Bronchial epithelial cell (primary cell): ENCODE results near the gene ME1. TPM values are rescaled to one million over a fixed set of nuclear protein-coding genes. Genes with fewer than 3 reads are reported as not detected.
A peak's percentile ranks its signal among the peaks of the same experiment; 100 is the strongest.

Experiments
- DNase-seq: peaks from one replicate; pipeline ENCODE4 v3.0.0-alpha.2; 2010; ENCODE audit warnings: low read depth
- FAIRE-seq: peaks from 2 replicates; lab custom pipeline; 2011; peaks lifted over from hg19 to GRCh38; lab: Jason Lieb, UNC
- H3K27me3 ChIP-seq: 2 replicates; pipeline ENCODE4 v1.5.1; 2011; ENCODE audit warnings: low read length; ENCODE audit not compliant: control insufficient read depth, insufficient read depth
- H3K36me3 ChIP-seq: 2 replicates; pipeline ENCODE4 v1.5.1; 2011; ENCODE audit warnings: low read length; ENCODE audit not compliant: control insufficient read depth, insufficient read depth
- H3K4me3 ChIP-seq: 2 replicates; pipeline ENCODE4 v1.5.1; 2011; ENCODE audit warnings: mild to moderate bottlenecking, low read depth, low read length, control low read depth
- total RNA-seq: library from RNA; depleted of rRNA; stranded (reverse); fragments of >200 nt; gene quantifications from 2 replicates; pipeline ENCODE4 v1.2.1, GENCODE V29; 2014
- TF ChIP-seq, protein P1 (sequence below): IDR thresholded peaks from 2 replicates; pipeline ENCODE4 v1.5.1; 2011; ENCODE audit warnings: mild to moderate bottlenecking, moderate library complexity, low read length, control low read depth, inconsistent platforms; ENCODE audit not compliant: insufficient read depth, severe bottlenecking

ME1 gene
- total RNA-seq, 1 donor from 2014 or later = 18.2 TPM

DNA sequence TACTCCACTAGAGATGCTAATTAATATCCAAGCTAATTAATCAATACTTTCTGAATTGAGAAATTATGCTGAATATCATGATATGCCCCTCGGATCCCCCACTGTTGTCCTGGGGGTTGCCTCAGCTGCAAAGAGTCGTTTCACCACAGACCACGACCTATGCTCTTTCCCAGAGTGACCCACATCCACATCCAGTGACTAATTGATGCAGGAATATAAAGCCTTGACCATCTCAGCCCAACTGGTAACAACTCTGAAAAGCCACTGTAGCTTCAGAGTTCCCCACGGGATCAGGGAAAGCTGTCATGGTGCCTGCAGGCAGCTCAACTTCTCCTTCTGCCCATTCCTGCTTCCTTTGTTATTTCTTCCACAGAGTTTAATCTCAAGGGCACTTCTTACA lies 120.8 kb downstream of the ME1 start:
- Histone ChIP-seq H3K4me3 (no peak overlapping the region), H3K36me3 (peaks cover 1% of the 10 kb centered on the region), H3K27me3 (no peaks in the 10 kb centered on the region)
- TF ChIP-seq, protein P1, sequence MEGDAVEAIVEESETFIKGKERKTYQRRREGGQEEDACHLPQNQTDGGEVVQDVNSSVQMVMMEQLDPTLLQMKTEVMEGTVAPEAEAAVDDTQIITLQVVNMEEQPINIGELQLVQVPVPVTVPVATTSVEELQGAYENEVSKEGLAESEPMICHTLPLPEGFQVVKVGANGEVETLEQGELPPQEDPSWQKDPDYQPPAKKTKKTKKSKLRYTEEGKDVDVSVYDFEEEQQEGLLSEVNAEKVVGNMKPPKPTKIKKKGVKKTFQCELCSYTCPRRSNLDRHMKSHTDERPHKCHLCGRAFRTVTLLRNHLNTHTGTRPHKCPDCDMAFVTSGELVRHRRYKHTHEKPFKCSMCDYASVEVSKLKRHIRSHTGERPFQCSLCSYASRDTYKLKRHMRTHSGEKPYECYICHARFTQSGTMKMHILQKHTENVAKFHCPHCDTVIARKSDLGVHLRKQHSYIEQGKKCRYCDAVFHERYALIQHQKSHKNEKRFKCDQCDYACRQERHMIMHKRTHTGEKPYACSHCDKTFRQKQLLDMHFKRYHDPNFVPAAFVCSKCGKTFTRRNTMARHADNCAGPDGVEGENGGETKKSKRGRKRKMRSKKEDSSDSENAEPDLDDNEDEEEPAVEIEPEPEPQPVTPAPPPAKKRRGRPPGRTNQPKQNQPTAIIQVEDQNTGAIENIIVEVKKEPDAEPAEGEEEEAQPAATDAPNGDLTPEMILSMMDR = no peak
- DNase-seq (no peak), FAIRE-seq (peak; percentile 64)

GRCh38 chr6:83309344-83309743 lies 121.5 kb downstream of the ME1 start:
- Histone ChIP-seq H3K36me3 (peaks cover 1% of the 10 kb centered on the region), H3K4me3 (no peak overlapping the region), H3K27me3 (no peaks in the 10 kb centered on the region)
- FAIRE-seq (no peak), DNase-seq (peak; percentile 79)
- TF ChIP-seq, protein P1 = no peak

DNA sequence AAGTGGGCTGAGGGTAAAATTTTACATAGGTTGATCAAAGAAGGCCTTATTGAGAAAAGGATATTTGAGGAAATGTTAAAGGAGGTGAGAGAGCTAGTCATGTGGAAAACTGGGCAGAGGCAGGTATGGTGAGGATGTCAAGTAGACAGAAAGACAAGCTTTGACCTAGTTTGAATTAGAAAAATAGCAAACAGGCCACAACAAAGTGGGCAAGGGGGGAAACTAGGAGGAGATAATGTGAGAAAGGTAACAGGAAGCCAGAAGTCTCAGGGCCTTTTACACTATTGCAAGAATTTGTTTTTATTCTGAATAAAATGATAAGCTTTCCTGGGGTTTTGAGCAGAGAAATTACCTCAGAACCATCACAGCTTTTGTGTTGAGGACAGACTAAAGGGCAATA lies 122.0 kb downstream of the ME1 start:
- no peaks in the 10 kb centered on the region for H3K27me3 ChIP-seq

DNA sequence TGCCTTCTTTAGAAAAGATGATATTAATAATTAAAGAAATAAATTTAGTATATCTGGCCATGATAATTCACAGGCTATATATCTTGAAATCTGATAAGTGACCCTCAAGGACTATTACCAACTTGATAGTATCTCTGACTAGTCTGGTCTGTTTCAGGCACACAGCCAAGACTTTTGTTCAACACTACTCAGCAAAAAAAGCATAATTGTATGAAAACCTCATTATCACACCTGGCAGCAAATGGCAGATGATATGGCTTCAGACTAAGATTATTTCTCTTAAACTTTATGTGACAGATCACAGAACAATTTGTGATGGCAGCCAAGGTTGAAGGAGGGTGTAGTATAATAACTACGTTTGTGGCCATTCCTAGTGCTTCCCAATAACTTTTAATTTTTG lies 123.0 kb downstream of the ME1 start:
- TF ChIP-seq, protein P1 = no peak
- DNase-seq (no peak), FAIRE-seq (no peak)
- Histone ChIP-seq H3K27me3 (no peaks in the 10 kb centered on the region), H3K4me3 (no peak overlapping the region), H3K36me3 (peaks cover 1% of the 10 kb centered on the region)

More for the DNA sequence above, 122.0 kb downstream of the ME1 start:
- TF ChIP-seq, protein P1 = no peak
- DNase-seq = no peak
- H3K36me3 ChIP-seq = peaks cover 1% of the 10 kb centered on the region
- no peak for FAIRE-seq
- H3K4me3 ChIP-seq = no peak overlapping the region

- peak; percentile 28 for DNase-seq
- Histone ChIP-seq H3K4me3 (no peak overlapping the region), H3K27me3 (no peaks in the 10 kb centered on the region), H3K36me3 (no peaks in the 10 kb centered on the region)
- TF ChIP-seq, protein P1 = no peak
- no peak for FAIRE-seq
Measured at GRCh38 chr6:83303426-83303825, 127.4 kb downstream of the ME1 start.

DNA sequence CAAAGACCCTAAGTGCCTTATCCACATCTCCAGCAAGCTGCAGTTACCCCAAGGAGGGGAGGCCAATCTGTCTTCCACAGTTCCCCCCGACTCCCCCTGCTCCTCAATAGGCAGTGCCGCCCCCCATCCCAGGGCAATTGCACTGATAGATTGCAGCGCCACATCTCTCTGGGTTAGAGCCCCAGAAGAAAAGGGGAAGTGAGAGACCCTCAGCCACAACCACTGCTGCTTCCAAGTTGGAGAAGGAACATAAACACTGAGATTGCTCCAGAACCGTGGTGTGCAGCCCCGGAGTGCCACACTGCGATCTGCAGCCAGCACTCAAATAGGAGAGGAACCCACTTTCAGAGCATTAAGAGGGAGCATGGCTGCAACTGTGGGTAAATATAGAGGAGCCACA lies 136.2 kb downstream of the ME1 start:
- no peak for DNase-seq
- Histone ChIP-seq H3K36me3 (peaks cover 1% of the 10 kb centered on the region), H3K4me3 (no peak overlapping the region), H3K27me3 (no peaks in the 10 kb centered on the region)
- TF ChIP-seq, protein P1 = no peak
- no peak for FAIRE-seq
